Kidney tubule cell (primary cell): ENCODE measurements around the gene PLA2G5.
A peak's percentile ranks its signal among the peaks of the same experiment; 100 is the strongest.
"Not testable (repeated sequence)": the region's sequence is repeated elsewhere in the genome, so short reads cannot be mapped to it uniquely, and the experiment has no call there.

Experiments used
- DNase-seq: peaks from one replicate; pipeline ENCODE4 v3.0.0-alpha.2; 2018; ENCODE audit warnings: low spot score

The PLA2G5 gene

GRCh38 chr1:20120796-20121195 is 50.8 kb downstream of the PLA2G5 start:
- DNase-seq: no peak

- peak; percentile 18 for DNase-seq
Measured at GRCh38 chr1:20123722-20124455, 53.9 kb downstream of the PLA2G5 start.

- DNase-seq: peak; percentile 77
Measured at GRCh38 chr1:20124456-20125057, 54.6 kb downstream of the PLA2G5 start.

GRCh38 chr1:20125100-20125499 is 55.1 kb downstream of the PLA2G5 start:
- no peak for DNase-seq

- DNase-seq: no peak
Measured at GRCh38 chr1:20126041-20126805, 56.2 kb downstream of the PLA2G5 start.

- no peak for DNase-seq
Measured at GRCh38 chr1:20126806-20127440, 56.9 kb downstream of the PLA2G5 start.

GRCh38 chr1:20130518-20130917 is 60.5 kb downstream of the PLA2G5 start:
- not testable (repeated sequence) for DNase-seq

- DNase-seq: no peak
Measured at GRCh38 chr1:20134995-20135394, 65.0 kb downstream of the PLA2G5 start.

GRCh38 chr1:20136249-20136648 is 66.3 kb downstream of the PLA2G5 start:
- no peak for DNase-seq

GRCh38 chr1:20137055-20137454 is 67.1 kb downstream of the PLA2G5 start:
- DNase-seq: no peak

- peak; percentile 28 for DNase-seq
Measured at GRCh38 chr1:20137604-20138003, 67.6 kb downstream of the PLA2G5 start.

- DNase-seq: no peak
Measured at GRCh38 chr1:20138346-20138745, 68.4 kb downstream of the PLA2G5 start.

- peak; percentile 20 for DNase-seq
Measured at GRCh38 chr1:20138961-20139550, 69.1 kb downstream of the PLA2G5 start, which contains the start of gene PLA2G2F. PLA2G2F (plus strand) TSS chr1:20139323; CDS start chr1:20139428, 105 bp downstream.

- DNase-seq: no peak
Measured at GRCh38 chr1:20139776-20140612, 70.0 kb downstream of the PLA2G5 start.

- DNase-seq: no peak
Measured at GRCh38 chr1:20141001-20141400, 71.0 kb downstream of the PLA2G5 start.

GRCh38 chr1:20141466-20141865 is 71.5 kb downstream of the PLA2G5 start:
- DNase-seq: no peak
